CD4-positive, alpha-beta T cell treated with Interferon alpha-2 for 1 hour (primary cell): ENCODE results near the gene TSPAN15.

Source experiments
- DNase-seq, 2 donors: peaks; one replicate each; pipeline ENCODE4 v3.0.0-alpha.2; 2020 to 2022

The TSPAN15 gene

DNA sequence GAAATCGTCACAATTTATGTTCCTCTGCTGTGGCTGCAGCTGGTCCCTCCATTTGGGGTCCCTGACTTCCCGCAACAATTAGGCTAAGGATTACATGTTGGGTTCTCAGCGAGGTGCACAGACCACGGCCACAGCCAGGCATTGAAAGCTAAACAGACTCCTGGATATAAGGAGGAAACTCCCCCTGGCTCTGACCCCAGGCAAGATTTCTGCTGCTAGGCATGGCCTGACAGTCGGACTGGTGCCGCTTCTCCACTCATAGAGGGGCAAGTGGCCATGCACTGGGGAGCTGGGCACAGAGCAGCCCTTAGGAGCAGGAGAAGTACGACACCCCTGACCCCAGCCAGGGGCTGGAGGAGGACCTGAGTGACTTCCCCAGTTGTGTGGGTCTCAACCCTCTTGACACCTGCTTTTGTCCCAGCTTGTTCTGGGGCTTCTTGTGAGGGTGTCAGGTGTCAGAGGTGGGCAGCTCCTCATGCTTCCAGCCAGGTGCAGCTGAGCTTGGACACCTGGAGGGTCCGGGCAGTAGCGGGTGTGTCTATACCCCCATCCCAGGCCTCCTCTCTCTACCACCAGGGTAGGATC, 38.3 kb downstream of the TSPAN15 start:
- DNase-seq = no peak

DNA sequence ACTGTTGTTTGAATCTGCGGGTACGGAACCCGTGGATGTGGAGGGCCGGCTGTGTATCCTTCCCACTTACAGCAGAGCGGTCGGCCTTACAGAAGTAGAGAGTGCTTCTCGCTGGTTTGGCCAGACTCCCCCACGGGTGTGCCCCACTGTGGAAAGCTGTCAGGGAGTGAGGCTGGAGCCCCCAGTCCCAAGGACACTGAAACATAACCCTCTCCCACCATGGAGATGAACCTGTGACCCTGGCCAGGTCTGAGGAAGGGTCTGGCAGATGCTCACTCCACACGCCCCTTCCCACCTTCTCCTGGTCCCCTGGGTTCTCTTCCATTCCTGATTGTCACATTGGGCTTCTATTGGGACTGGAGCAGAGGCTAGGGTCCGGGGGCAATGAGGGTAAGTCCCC, 39.6 kb downstream of the TSPAN15 start:
- DNase-seq = no peak

GRCh38 chr10:69491611-69492010, 40.3 kb downstream of the TSPAN15 start:
- no peak for DNase-seq

GRCh38 chr10:69492091-69492745, 41.0 kb downstream of the TSPAN15 start:
- DNase-seq = no peak

DNA sequence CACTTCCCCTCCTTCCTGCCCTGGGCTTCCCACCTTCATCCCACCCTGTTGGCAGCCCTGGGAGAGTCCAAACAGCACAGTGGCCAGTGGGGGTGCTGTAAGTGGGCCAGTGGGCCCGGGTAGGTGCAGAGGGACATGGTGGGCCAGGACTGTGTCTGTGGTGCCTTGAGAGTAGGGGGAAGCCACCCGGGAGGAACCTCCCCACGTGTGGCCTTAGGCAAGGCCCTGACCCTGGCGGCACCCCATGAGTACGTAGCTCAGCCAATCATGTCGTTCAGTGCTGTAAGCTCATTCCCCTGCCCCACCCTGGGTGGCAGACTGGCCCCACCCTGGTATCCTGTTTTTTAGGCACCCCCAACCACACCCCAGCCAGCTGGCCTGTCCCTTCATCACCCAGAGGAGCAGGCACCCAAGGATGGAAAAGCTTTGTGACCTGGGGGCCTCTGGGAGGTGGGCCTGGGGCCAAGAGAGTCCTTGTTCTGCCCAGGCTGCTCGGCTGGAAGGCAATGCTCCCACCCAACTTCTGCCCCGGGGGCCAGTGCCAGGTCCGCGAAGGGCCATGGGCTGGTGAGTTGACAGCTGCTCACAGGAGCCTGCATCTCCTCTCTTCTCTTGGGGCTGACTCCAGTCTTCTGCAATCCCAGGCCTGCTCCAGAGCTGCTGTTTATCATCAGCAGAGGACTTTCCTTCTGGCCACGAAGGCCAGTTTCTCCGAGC, 41.6 kb downstream of the TSPAN15 start:
- DNase-seq = no peak

DNA sequence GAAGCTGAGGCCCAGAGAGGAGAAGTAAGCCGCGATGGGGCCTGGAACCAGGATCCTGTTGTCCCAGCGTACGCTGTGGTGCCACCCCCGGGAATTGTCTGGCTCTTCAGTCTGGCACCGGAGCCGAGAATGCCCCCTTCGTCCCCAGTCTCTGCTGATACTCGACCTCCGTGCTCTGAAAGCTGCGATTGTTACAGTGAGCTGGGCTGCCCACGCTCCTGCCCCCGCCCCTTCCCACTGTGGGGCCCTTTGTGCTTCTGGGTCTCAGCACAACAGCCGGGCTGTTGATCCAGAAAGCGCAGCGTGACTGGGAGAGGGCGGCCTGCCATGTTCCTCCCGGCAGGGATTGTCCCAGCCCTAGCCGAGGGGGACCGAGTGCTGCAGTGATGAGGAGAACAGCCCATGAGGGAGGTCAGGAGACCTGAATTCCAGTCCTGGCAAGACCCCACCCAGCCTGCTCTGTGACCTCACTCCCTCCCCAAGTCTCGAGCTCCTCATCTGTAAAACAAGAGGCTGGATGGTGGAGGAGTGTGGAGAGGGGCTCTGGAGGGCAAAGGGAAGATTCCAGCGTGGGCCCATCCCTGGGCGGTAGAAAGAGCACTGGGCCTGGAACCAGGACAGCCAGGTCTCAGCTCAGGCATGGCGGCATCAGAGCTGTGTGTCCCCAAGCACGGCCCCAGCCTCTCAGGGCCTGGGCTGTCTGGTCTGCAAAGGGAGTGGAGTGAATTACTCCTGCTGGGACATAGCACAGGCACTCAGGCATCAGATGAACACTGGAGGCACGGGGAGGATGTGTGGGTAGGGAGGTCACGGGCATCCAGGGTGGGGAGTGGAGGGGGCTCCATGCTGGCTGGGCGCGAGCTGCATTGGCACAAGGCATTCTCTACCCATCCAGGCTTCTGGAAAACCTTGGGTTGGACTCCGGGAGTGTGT, 43.6 kb downstream of the TSPAN15 start:
- no peak for DNase-seq

GRCh38 chr10:69495666-69496065, 44.4 kb downstream of the TSPAN15 start:
- no peak for DNase-seq

- no peak for DNase-seq
Measured at GRCh38 chr10:69496352-69497230, 45.3 kb downstream of the TSPAN15 start.

- no peak for DNase-seq
Measured at GRCh38 chr10:69497231-69497561, 45.9 kb downstream of the TSPAN15 start.

GRCh38 chr10:69497611-69498390, 46.5 kb downstream of the TSPAN15 start:
- DNase-seq = peak in 1 of 2 donors; percentile 19

- no peak for DNase-seq
Measured at GRCh38 chr10:69498711-69499471, 47.6 kb downstream of the TSPAN15 start.

GRCh38 chr10:69499726-69500689, 48.7 kb downstream of the TSPAN15 start:
- DNase-seq = no peak

DNA sequence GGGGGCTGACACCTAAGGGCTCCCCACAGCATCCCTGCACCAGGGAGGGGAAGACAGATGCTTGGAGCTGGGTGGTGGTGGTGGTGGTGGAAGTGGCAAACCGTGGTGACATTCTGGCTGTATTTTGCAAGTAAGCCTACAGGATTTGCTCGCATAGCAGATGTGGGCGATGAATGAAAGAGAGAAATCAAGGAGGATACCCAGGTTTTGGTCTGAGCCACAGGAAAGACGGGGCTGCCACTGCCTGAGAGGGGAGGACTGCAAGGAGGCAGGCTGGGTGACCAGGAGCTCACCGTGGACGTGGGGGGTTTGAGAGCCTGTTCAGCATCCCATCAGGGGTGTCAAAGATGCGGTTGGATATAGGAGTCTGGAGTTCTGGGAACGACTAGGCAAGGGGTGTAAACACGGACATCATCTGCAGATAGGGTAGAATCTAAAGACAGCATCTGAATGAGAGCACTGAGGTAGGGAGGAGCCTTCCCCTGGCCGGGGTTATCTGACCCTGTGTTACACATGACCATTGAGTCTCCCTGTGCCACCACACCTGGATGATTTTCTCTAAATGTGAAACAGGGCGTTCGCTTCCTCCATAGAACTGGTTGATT, 49.7 kb downstream of the TSPAN15 start:
- DNase-seq = no peak

- DNase-seq = no peak
Measured at GRCh38 chr10:69501657-69502056, 50.4 kb downstream of the TSPAN15 start.

- no peak for DNase-seq
Measured at GRCh38 chr10:69502589-69502988, 51.3 kb downstream of the TSPAN15 start.

GRCh38 chr10:69503001-69503895, 52.0 kb downstream of the TSPAN15 start:
- DNase-seq = no peak

DNA sequence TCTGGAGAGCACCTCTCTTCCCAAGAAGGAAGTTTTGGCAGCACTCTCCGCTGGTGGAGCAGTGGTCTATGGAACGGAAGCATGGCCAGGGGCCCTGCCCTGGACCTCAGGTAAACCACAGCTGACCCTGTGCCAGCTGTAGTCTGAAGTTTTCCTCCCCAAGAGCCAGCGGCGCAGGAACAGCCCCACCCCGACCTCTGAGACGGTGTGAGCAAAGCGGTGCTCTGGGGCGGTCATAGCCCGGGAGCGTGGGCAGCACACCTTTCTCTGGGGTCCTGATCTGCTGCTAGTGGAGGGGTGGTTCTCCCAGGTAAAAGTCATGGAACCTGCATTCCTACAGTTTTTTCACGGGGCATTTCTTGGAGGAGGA, 52.6 kb downstream of the TSPAN15 start:
- no peak for DNase-seq
